Keratinocyte (primary cell): ENCODE results near the gene EPHA2. TPM values are rescaled to one million over a fixed set of nuclear protein-coding genes. Genes with fewer than 3 reads are reported as not detected.

Source experiments
- DNase-seq: peaks from one replicate; pipeline ENCODE4 v3.0.0-alpha.2; 2011; ENCODE audit warnings: low read depth, missing footprints, low spot score
- FAIRE-seq: peaks from 2 replicates; lab custom pipeline; 2011; peaks lifted over from hg19 to GRCh38; lab: Jason Lieb, UNC
- H2AFZ ChIP-seq: 2 replicates; pipeline ENCODE4 v1.6.0; 2012; ENCODE audit warnings: low read length, control low read depth, inconsistent platforms; ENCODE audit not compliant: control insufficient read depth
- H3K27ac ChIP-seq: 2 replicates; pipeline ENCODE4 v1.5.1; 2011; ENCODE audit warnings: low read length; ENCODE audit not compliant: control insufficient read depth, insufficient read depth
- H3K27me3 ChIP-seq: 3 replicates; pipeline ENCODE4 v1.6.0; 2011; ENCODE audit warnings: low read length; ENCODE audit not compliant: control insufficient read depth, insufficient read depth; ENCODE audit errors: extremely low read depth
- H3K36me3 ChIP-seq, 2 experiments: 2 replicates in 1 of 2; 3 replicates in 1 of 2; pipeline ENCODE4 v1.5.1; 2011; ENCODE audit warnings: low read length in 2 of 2, mild to moderate bottlenecking in 1 of 2; ENCODE audit not compliant: control insufficient read depth in 2 of 2, insufficient read depth in 2 of 2; ENCODE audit errors: extremely low read depth in 1 of 2
- H3K4me1 ChIP-seq: 3 replicates; pipeline ENCODE4 v1.5.1; 2011; ENCODE audit warnings: low read length; ENCODE audit not compliant: control insufficient read depth, insufficient read depth; ENCODE audit errors: extremely low read depth
- H3K4me2 ChIP-seq: 3 replicates; pipeline ENCODE4 v1.6.0; 2011; ENCODE audit warnings: low read depth, low read length; ENCODE audit not compliant: control insufficient read depth, insufficient read depth; ENCODE audit errors: extremely low read depth
- H3K4me3 ChIP-seq, 3 experiments: fragments of 200-600 bp in 1 of 3; sonication (generic) in 1 of 3; 2 replicates in 2 of 3; 3 replicates in 1 of 3; pipeline ENCODE4 v1.5.1; 2011 to 2016; ENCODE audit warnings: low read length in 3 of 3, mild to moderate bottlenecking in 3 of 3, control low read depth in 2 of 3, inconsistent platforms in 1 of 3, low read depth in 1 of 3, mixed read lengths in 1 of 3, mixed run types in 1 of 3, moderate library complexity in 1 of 3; ENCODE audit not compliant: control insufficient read depth in 2 of 3, insufficient read depth in 2 of 3; ENCODE audit errors: extremely low read depth in 1 of 3
- H3K79me2 ChIP-seq: 2 replicates; pipeline ENCODE4 v1.6.0; 2012; ENCODE audit warnings: low read length; ENCODE audit not compliant: control insufficient read depth, insufficient read depth
- H3K9ac ChIP-seq: 3 replicates; pipeline ENCODE4 v1.6.0; 2011; ENCODE audit warnings: low read length; ENCODE audit not compliant: control insufficient read depth, insufficient read depth; ENCODE audit errors: extremely low read depth
- H3K9me1 ChIP-seq: 3 replicates; pipeline ENCODE4 v1.6.0; 2011; ENCODE audit warnings: low read length; ENCODE audit not compliant: control insufficient read depth, insufficient read depth; ENCODE audit errors: extremely low read depth
- H3K9me3 ChIP-seq: 2 replicates; pipeline ENCODE4 v1.5.1; 2012; ENCODE audit warnings: low read depth, low read length; ENCODE audit not compliant: control insufficient read depth
- H4K20me1 ChIP-seq: 3 replicates; pipeline ENCODE4 v1.6.0; 2011; ENCODE audit warnings: low read length; ENCODE audit not compliant: control insufficient read depth, insufficient read depth; ENCODE audit errors: extremely low read depth
- EZH2 ChIP-seq: IDR thresholded peaks from one replicate; pipeline ENCODE4 v1.6.1; 2012; ENCODE audit warnings: inconsistent platforms, mild to moderate bottlenecking, low read length, moderate library complexity
- dilution Hi-C: fragments of 300-500 bp; cut with MboI; formaldehyde crosslinking; loops from one replicate; pipeline ENCODE4 v1.7.0; 2020; ENCODE audit warnings: low sequenced_read_pairs; ENCODE audit not compliant: extremely low pct_ligation_motif_present
- polyA plus RNA-seq, 5 experiments: library from polyadenylated mRNA; depleted of rRNA in 3 of 5; stranded (reverse) in 3 of 5; stranded (forward) in 1 of 5; unstranded in 1 of 5; fragments of >200 nt; gene quantifications; 1 replicate in 1 of 5; 2 replicates in 3 of 5; 3 replicates in 1 of 5; pipeline versions ENCODE4 v1.2.1 to v1.2.3, GENCODE V29; 2011 to 2012; ENCODE audit warnings: missing spikeins in 2 of 5, low read depth in 1 of 5, low replicate concordance in 1 of 5
- TF ChIP-seq, protein P1 (sequence below), 3 experiments: IDR thresholded peaks in 1 of 3; conservative IDR thresholded peaks in 1 of 3; optimal IDR thresholded peaks in 1 of 3; 2 replicates in 2 of 3; 3 replicates in 1 of 3; pipeline versions ENCODE3 to v1.5.1; 2011; ENCODE audit warnings: low read length in 3 of 3, mild to moderate bottlenecking in 3 of 3, moderate library complexity in 2 of 3, control low read depth in 1 of 3, inconsistent platforms in 1 of 3; ENCODE audit not compliant: insufficient read depth in 2 of 3; ENCODE audit errors: extremely low read depth in 1 of 3

The EPHA2 gene
- polyA plus RNA-seq, 1 donor (not counting 4 experiments of a cell fraction or from before 2014, with no cell fraction given) = 55.6 TPM

DNA sequence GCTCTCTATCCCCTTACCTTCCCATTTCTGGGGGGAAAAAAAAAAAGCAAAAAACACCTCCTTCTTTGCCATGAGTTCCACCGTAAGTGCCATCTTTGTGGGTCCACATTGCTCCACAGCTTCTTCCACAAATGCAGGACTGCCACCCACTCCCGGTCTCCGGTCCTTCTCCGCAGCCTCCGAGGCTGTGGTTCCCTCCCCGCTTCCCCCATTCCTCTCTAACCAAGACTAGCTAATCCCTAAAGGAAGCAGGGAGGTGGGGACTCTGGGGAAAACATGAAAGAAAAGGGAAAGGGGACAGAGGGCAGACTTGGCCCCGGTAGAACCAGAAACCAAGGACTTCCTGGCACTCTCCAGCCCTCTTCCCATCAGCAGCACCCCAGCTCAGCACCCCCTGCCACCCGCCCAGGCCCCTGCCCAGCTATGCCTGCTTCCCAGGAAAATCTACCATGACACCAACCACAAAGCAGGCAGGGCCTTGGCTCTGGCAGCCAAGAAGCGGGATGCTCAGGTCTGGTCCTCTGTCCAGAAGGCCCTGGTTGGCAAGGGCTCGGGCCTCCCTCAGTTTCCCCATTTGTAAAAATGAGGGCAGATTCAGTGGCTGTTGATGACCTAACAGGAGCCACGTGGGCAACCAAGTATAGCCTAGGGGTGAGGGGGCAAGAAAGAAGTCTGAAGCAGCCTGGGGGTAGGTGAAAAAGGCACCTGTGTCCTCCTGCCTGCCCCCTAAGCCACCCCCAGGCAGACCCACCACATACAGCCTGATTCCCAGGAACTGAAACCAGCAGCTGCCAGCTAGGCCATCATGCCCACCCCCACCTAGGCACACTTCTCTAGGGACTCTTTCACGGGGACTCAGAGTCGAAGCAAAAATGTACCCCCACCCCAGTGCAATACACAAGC is 2.5 kb downstream of the EPHA2 start:
- peaks cover 6% of the 10 kb centered on the region for H3K9me1 ChIP-seq
- DNase-seq (no peak), FAIRE-seq (no peak)
- no peaks in the 10 kb centered on the region for H3K27me3 ChIP-seq
- H4K20me1 ChIP-seq = peaks cover 46% of the 10 kb centered on the region
- H3K79me2 ChIP-seq = peaks cover 88% of the 10 kb centered on the region
- H3K4me2 ChIP-seq = peak overlapping the region; percentile 97
- dilution Hi-C loops = no loop called here
- H3K4me1 ChIP-seq = peaks cover 64% of the 10 kb centered on the region
- TF ChIP-seq, protein P1, sequence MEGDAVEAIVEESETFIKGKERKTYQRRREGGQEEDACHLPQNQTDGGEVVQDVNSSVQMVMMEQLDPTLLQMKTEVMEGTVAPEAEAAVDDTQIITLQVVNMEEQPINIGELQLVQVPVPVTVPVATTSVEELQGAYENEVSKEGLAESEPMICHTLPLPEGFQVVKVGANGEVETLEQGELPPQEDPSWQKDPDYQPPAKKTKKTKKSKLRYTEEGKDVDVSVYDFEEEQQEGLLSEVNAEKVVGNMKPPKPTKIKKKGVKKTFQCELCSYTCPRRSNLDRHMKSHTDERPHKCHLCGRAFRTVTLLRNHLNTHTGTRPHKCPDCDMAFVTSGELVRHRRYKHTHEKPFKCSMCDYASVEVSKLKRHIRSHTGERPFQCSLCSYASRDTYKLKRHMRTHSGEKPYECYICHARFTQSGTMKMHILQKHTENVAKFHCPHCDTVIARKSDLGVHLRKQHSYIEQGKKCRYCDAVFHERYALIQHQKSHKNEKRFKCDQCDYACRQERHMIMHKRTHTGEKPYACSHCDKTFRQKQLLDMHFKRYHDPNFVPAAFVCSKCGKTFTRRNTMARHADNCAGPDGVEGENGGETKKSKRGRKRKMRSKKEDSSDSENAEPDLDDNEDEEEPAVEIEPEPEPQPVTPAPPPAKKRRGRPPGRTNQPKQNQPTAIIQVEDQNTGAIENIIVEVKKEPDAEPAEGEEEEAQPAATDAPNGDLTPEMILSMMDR (optimal IDR thresholded peaks at IDR 0.05 in 1 of 3, IDR thresholded peaks at IDR 0.05 in 1 of 3, conservative IDR thresholded peaks at IDR 0.05 in 1 of 3; ENCODE audit: extremely low read depth in 1 of 3, insufficient read depth in 2 of 3, low read length in 3 of 3) = no peak
- H3K9ac ChIP-seq = peak overlapping the region; percentile 91
- no peaks in the 10 kb centered on the region for H3K9me3 ChIP-seq
- H3K27ac ChIP-seq = peak overlapping the region; percentile 94
- peak overlapping the region; percentile 83 to 94 (median 85) for H3K4me3 ChIP-seq
- no peak overlapping the region for H2AFZ ChIP-seq
- H3K36me3 ChIP-seq = peaks cover 29 to 59% of the 10 kb centered on the region in 2 experiments

DNA sequence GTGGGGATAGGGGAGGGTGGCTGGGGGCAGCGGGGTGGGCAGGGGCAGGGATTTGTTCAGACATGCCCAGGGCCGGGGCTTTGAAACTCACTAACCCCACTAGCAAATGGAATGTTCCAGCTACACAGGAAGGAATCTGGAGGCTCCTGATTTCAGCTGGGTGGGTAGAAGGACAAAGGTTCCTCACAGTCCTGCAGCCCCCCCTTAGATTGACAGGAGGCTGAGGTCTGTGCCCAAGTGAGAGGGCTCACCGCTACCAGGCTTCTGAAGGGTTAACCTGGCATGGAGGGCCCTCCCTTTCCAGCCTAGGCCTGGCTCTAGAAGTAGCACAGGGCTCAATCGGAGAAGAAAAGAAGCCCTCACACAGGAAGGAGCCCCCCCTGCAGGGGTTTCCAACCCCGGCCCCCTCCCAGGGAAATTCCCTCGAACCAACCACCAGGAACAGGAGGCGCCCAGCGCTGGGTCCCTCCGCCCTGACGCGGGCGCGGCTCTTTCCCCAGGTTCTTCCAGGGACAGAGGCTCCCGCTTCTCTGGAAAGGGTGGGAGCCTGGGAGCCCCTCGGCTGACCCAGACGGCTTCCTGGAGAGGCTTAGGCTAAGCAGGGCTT is 3.3 kb downstream of the EPHA2 start:
- Histone ChIP-seq H3K9me1 (peaks cover 6% of the 10 kb centered on the region), H3K4me1 (peaks cover 64% of the 10 kb centered on the region), H2AFZ (no peak overlapping the region), H3K27ac (peak overlapping the region; percentile 94), H3K4me3 (peak overlapping the region; percentile 83 to 94 (median 85)), H3K9me3 (no peaks in the 10 kb centered on the region), H3K36me3 (peaks cover 30 to 67% of the 10 kb centered on the region in 2 experiments), H4K20me1 (peaks cover 53% of the 10 kb centered on the region), H3K9ac (peak overlapping the region; percentile 91), H3K27me3 (no peaks in the 10 kb centered on the region), H3K4me2 (peak overlapping the region; percentile 97), H3K79me2 (peaks cover 96% of the 10 kb centered on the region)
- TF ChIP-seq, protein P1 (optimal IDR thresholded peaks at IDR 0.05 in 1 of 3, IDR thresholded peaks at IDR 0.05 in 1 of 3, conservative IDR thresholded peaks at IDR 0.05 in 1 of 3; ENCODE audit: extremely low read depth in 1 of 3, insufficient read depth in 2 of 3, low read length in 3 of 3) = no peak
- TF ChIP-seq EZH2 = no peak
- no peak for DNase-seq
- dilution Hi-C loops = no loop called here
- no peak for FAIRE-seq
